Stimulated activated naive B cell treated with anti-CD40 and anti-IgM and Interleukin-4, amounts not matched to agents 10 μg/mL and 1 μg/mL and 100 μg/mL, for 72 hours (primary cell): ENCODE results near the gene CAPN11.
A peak's percentile ranks its signal among the peaks of the same experiment; 100 is the strongest.

Experiments
- ATAC-seq, 2 donors: fragments of 150-1000 bp; cut with Tn5 transposase; replicated peaks; 2 replicates each; pipeline ENCODE4 v1.10.0; 2021; ENCODE audit warnings: moderate library complexity in 1 of 2
- DNase-seq: peaks from one replicate; pipeline ENCODE4 v3.0.0; 2021
- H3K27ac Mint-ChIP-seq: one replicate; pipeline ENCODE4 v1.8.0; 2022; ENCODE audit warnings: mild to moderate bottlenecking, mixed read lengths
- H3K27me3 Mint-ChIP-seq, 2 donors: one replicate each; pipeline ENCODE4 v1.8.0; 2022; ENCODE audit warnings: mixed read lengths in 2 of 2
- H3K36me3 Mint-ChIP-seq, 2 donors: one replicate each; pipeline ENCODE4 v1.8.0; 2022; ENCODE audit warnings: mixed read lengths in 2 of 2, mild to moderate bottlenecking in 1 of 2
- H3K4me1 Mint-ChIP-seq, 2 donors: one replicate each; pipeline ENCODE4 v1.8.0; 2022; ENCODE audit warnings: mixed read lengths in 2 of 2, mild to moderate bottlenecking in 1 of 2
- H3K4me3 Mint-ChIP-seq, 2 donors: one replicate each; pipeline ENCODE4 v1.8.0; 2022; ENCODE audit warnings: mild to moderate bottlenecking in 2 of 2, mixed read lengths in 2 of 2, moderate library complexity in 1 of 2
- H3K9me3 Mint-ChIP-seq, 2 donors: one replicate each; pipeline ENCODE4 v1.8.0; 2022; ENCODE audit warnings: mixed read lengths in 2 of 2, mild to moderate bottlenecking in 1 of 2

The CAPN11 gene

GRCh38 chr6:44158770-44159228, at the start of gene CAPN11:
Gene CAPN11 (plus strand): TSS chr6:44158820. CDS start chr6:44158849, 29 bp downstream.
- H3K4me3 Mint-ChIP-seq: no peak within 1 kb of the TSS
- H3K4me1 Mint-ChIP-seq: peaks cover 6 to 22% of the 10 kb centered on the region in 2 donors
- ATAC-seq (no peak), DNase-seq (no peak)
- peaks cover 5% of the 10 kb centered on the region in 2 donors for H3K27me3 Mint-ChIP-seq
- no peaks in the 10 kb centered on the region for H3K9me3 Mint-ChIP-seq
- peaks cover 3 to 6% of the 10 kb centered on the region in 2 donors for H3K36me3 Mint-ChIP-seq
- H3K27ac Mint-ChIP-seq: peak within 1 kb of the TSS; percentile 11

GRCh38 chr6:44109212-44109611, 49.4 kb upstream of the CAPN11 start:
- no peak for ATAC-seq
- peaks cover 52 to 59% of the 10 kb centered on the region in 2 donors for H3K36me3 Mint-ChIP-seq
- no peak for DNase-seq
- no peaks in the 10 kb centered on the region for H3K9me3 Mint-ChIP-seq
- H3K27me3 Mint-ChIP-seq: no peaks in the 10 kb centered on the region
- H3K27ac Mint-ChIP-seq: no peak overlapping the region
- H3K4me1 Mint-ChIP-seq: peaks cover 7 to 13% of the 10 kb centered on the region in 2 donors
- no peak overlapping the region for H3K4me3 Mint-ChIP-seq

- no peaks in the 10 kb centered on the region for H3K27me3 Mint-ChIP-seq
- no peaks in the 10 kb centered on the region for H3K9me3 Mint-ChIP-seq
- H3K4me1 Mint-ChIP-seq: peaks cover 6 to 13% of the 10 kb centered on the region in 2 donors
- H3K27ac Mint-ChIP-seq: no peak overlapping the region
- no peak for DNase-seq
- H3K36me3 Mint-ChIP-seq: peaks cover 44 to 50% of the 10 kb centered on the region in 2 donors
- no peak for ATAC-seq
- no peak overlapping the region for H3K4me3 Mint-ChIP-seq
Measured at GRCh38 chr6:44110005-44110676, 48.5 kb upstream of the CAPN11 start.

GRCh38 chr6:44110966-44111365, 47.7 kb upstream of the CAPN11 start:
- ATAC-seq (no peak), DNase-seq (no peak)
- H3K4me3 Mint-ChIP-seq: no peak overlapping the region
- peaks cover 45 to 49% of the 10 kb centered on the region in 2 donors for H3K36me3 Mint-ChIP-seq
- no peaks in the 10 kb centered on the region for H3K27me3 Mint-ChIP-seq
- H3K27ac Mint-ChIP-seq: no peak overlapping the region
- H3K9me3 Mint-ChIP-seq: no peaks in the 10 kb centered on the region
- H3K4me1 Mint-ChIP-seq: peaks cover 9 to 17% of the 10 kb centered on the region in 2 donors

GRCh38 chr6:44111434-44112417, 46.9 kb upstream of the CAPN11 start:
- ATAC-seq (no peak), DNase-seq (no peak)
- Mint-ChIP-seq H3K4me3 (no peak overlapping the region), H3K27me3 (no peaks in the 10 kb centered on the region), H3K4me1 (peaks cover 7 to 21% of the 10 kb centered on the region in 2 donors), H3K27ac (peak overlapping the region; percentile 33), H3K36me3 (peaks cover 39 to 46% of the 10 kb centered on the region in 2 donors), H3K9me3 (no peaks in the 10 kb centered on the region)

- ATAC-seq: no peak
- H3K4me3 Mint-ChIP-seq: no peak overlapping the region
- H3K36me3 Mint-ChIP-seq: peaks cover 34 to 47% of the 10 kb centered on the region in 2 donors
Measured at GRCh38 chr6:44113414-44113813, 45.2 kb upstream of the CAPN11 start.

GRCh38 chr6:44115866-44116265, 42.8 kb upstream of the CAPN11 start:
- ATAC-seq (no peak), DNase-seq (no peak)
- peaks cover 21 to 49% of the 10 kb centered on the region in 2 donors for H3K4me1 Mint-ChIP-seq
- no peak overlapping the region for H3K27ac Mint-ChIP-seq
- H3K9me3 Mint-ChIP-seq: no peaks in the 10 kb centered on the region
- H3K27me3 Mint-ChIP-seq: no peaks in the 10 kb centered on the region
- H3K36me3 Mint-ChIP-seq: peaks cover 26 to 36% of the 10 kb centered on the region in 2 donors
- H3K4me3 Mint-ChIP-seq: no peak overlapping the region

More at GRCh38 chr6:44113414-44113813, 45.2 kb upstream of the CAPN11 start:
- no peaks in the 10 kb centered on the region for H3K9me3 Mint-ChIP-seq
- no peak for DNase-seq
- no peak overlapping the region for H3K27ac Mint-ChIP-seq
- H3K4me1 Mint-ChIP-seq: peaks cover 12 to 33% of the 10 kb centered on the region in 2 donors
- no peaks in the 10 kb centered on the region for H3K27me3 Mint-ChIP-seq

GRCh38 chr6:44116641-44117382, 41.8 kb upstream of the CAPN11 start:
- H3K9me3 Mint-ChIP-seq: no peaks in the 10 kb centered on the region
- peaks cover 18 to 27% of the 10 kb centered on the region in 2 donors for H3K36me3 Mint-ChIP-seq
- no peak overlapping the region for H3K4me3 Mint-ChIP-seq
- DNase-seq (no peak), ATAC-seq (no peak)
- H3K27me3 Mint-ChIP-seq: no peaks in the 10 kb centered on the region
- peaks cover 21 to 53% of the 10 kb centered on the region in 2 donors for H3K4me1 Mint-ChIP-seq
- H3K27ac Mint-ChIP-seq: no peak overlapping the region

- ATAC-seq: no peak
- Mint-ChIP-seq H3K27ac (no peak overlapping the region), H3K9me3 (no peaks in the 10 kb centered on the region), H3K27me3 (no peaks in the 10 kb centered on the region), H3K36me3 (peaks cover 12 to 21% of the 10 kb centered on the region in 2 donors), H3K4me3 (no peak overlapping the region), H3K4me1 (peaks cover 23 to 53% of the 10 kb centered on the region in 2 donors)
- no peak for DNase-seq
Measured at GRCh38 chr6:44117397-44118128, 41.1 kb upstream of the CAPN11 start.

- H3K4me1 Mint-ChIP-seq: peaks cover 40 to 76% of the 10 kb centered on the region in 2 donors
- H3K27ac Mint-ChIP-seq: no peak overlapping the region
- no peak overlapping the region for H3K4me3 Mint-ChIP-seq
Measured at GRCh38 chr6:44119704-44120262, 38.8 kb upstream of the CAPN11 start.

GRCh38 chr6:44120692-44121443, 37.8 kb upstream of the CAPN11 start:
- H3K27ac Mint-ChIP-seq: peak overlapping the region; percentile 14
- H3K27me3 Mint-ChIP-seq: no peaks in the 10 kb centered on the region
- DNase-seq (no peak), ATAC-seq (no peak)
- H3K4me3 Mint-ChIP-seq: no peak overlapping the region
- no peaks in the 10 kb centered on the region for H3K9me3 Mint-ChIP-seq
- H3K36me3 Mint-ChIP-seq: peaks cover 7 to 17% of the 10 kb centered on the region in 2 donors
- H3K4me1 Mint-ChIP-seq: peaks cover 40 to 78% of the 10 kb centered on the region in 2 donors

More at GRCh38 chr6:44119704-44120262, 38.8 kb upstream of the CAPN11 start:
- DNase-seq (no peak), ATAC-seq (no peak)
- no peaks in the 10 kb centered on the region for H3K9me3 Mint-ChIP-seq
- H3K27me3 Mint-ChIP-seq: no peaks in the 10 kb centered on the region
- H3K36me3 Mint-ChIP-seq: peaks cover 9 to 20% of the 10 kb centered on the region in 2 donors

- no peak overlapping the region for H3K27ac Mint-ChIP-seq
- H3K36me3 Mint-ChIP-seq: peaks cover 7 to 17% of the 10 kb centered on the region in 2 donors
- H3K27me3 Mint-ChIP-seq: no peaks in the 10 kb centered on the region
- H3K4me3 Mint-ChIP-seq: no peak overlapping the region
- DNase-seq: no peak
- no peak for ATAC-seq
- no peaks in the 10 kb centered on the region for H3K9me3 Mint-ChIP-seq
- peaks cover 44 to 72% of the 10 kb centered on the region in 2 donors for H3K4me1 Mint-ChIP-seq
Measured at GRCh38 chr6:44122801-44123200, 35.8 kb upstream of the CAPN11 start.
